GM18502 (cell line): ENCODE results near the gene RFX2.
"Not testable (repeated sequence)": the region's sequence is repeated elsewhere in the genome, so short reads cannot be mapped to it uniquely, and the experiment has no call there.

ENCODE experiments used
- ATAC-seq: cut with Tn5 transposase; IDR thresholded peaks from one replicate; pipeline ENCODE4 v1.9.1; 2021; ENCODE audit warnings: mild to moderate bottlenecking; ENCODE audit not compliant: unreplicated experiment, poor library complexity

Gene RFX2

DNA sequence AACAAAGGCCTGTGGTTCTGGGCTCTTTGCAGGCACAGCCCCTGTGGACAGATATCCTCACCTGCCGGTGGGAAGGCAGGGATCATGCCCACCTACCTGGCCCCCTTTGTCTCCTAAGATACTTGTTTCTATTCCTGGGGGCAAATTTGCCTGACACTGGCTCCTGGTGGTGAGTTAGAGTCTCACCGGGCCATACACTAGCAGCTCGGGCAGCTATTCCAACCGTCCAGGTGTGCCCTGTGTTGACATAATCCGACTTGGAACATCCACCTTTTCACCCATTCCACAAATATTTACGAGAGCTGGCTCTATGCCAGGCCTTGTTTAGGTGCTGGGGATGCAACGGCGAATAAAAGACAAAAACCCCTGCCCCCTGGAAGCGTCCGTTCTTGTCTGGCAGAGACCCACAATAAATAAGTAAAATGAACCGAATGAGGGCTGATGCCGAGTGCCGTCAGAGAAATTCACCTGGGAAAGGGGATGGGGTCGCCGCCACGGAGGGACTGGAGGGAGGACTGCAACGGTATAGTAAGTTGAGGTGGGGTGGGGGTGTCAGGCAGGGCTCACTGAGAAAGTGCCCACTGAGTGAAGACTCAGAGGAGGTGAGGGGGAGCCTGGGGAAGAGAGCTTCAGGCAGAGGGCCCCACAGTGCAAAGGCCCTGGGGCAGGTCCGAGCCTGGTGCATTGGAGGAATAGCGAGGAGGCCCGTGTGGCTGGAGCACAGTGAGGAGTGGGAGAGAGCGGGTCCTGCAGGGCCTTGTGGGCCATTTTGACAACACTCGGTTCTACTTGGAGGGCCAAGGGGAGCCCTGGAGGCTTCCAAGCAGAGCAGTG lies 89.1 kb downstream of the RFX2 start:
- no peak for ATAC-seq

GRCh38 chr19:6020166-6020882 lies 90.0 kb downstream of the RFX2 start:
- no peak for ATAC-seq

GRCh38 chr19:6018786-6019185 lies 91.5 kb downstream of the RFX2 start:
- no peak for ATAC-seq

DNA sequence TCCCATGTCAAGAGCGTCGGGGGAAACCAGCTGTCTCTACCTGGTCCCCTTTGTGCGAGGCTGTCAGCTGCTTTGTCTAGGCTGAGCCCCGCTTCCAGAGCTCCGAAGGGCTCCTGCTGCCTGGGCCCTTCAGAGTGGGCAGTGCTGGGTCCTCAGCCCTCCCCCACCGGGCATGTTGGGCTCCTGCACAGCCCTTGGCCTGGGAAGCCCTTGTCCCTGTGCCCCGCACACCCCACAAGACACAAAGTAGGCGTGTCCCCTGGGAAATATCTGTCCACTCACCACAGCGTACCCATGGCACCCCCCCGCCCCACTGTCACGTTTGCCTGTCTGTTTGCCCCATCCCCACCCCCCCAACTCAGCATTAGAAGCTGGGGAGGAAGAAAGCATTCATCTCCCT lies 92.7 kb downstream of the RFX2 start:
- no peak for ATAC-seq

DNA sequence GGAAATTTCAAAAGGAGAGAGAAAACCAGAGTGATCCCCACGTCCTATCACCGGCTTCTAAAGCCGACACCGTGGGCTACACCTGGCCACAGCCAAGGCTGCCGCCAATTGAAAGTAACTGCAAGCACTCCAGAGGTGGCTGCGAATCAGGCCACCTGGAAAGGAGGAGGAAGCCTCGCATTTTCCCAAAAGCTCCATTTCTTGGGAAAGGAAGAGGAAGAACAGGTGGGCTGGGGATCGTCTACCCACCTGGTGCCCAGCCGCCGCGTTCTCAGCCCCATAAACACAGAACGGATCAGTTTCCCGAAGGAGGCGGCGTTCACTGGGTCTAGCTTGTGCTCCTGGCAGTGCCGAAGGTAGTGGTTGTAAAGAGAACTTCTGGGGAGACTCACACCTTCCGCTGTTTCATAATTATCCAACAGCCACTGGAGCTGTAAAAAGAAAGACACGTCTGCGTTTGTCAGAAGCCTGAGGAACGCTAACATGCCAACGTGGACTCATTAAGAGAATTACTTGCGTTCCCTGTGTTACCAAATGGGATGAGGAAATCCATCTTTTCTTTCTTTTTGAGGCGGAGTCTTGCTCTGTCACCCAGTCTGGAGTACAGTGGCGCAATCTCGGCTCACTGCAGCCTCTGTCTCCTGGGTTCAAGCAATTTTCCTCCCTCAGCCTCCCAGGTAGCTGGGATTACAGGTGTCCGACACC lies 94.3 kb downstream of the RFX2 start:
- no peak for ATAC-seq

DNA sequence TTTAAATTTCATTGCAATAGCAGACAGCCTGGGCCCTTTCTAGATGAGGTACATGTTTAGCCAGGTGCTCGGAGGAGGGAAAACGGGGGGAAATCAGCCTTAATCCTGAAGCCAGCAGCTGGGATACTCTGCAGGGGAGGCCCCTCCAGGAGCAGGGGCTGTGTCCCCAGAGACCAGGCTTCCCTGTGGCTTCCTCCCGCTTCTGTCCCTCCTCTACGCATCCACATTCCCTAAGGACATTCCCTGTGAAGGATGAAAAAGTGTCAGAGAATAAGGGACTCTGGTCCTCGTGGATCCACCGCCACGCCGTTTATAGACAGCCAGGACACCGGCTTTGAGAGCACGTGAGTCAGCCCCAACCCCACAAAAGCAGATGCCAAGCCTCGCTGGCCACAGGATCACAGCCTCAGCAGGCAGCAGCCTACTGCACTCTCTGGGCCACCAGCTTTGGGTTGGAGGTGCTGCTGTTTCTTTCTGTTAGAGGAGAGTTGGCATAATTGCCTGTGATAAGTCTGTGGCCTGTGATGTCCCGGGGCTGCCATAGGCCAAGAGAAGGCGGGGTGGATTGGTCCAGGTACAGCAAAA lies 95.7 kb downstream of the RFX2 start:
- no peak for ATAC-seq

DNA sequence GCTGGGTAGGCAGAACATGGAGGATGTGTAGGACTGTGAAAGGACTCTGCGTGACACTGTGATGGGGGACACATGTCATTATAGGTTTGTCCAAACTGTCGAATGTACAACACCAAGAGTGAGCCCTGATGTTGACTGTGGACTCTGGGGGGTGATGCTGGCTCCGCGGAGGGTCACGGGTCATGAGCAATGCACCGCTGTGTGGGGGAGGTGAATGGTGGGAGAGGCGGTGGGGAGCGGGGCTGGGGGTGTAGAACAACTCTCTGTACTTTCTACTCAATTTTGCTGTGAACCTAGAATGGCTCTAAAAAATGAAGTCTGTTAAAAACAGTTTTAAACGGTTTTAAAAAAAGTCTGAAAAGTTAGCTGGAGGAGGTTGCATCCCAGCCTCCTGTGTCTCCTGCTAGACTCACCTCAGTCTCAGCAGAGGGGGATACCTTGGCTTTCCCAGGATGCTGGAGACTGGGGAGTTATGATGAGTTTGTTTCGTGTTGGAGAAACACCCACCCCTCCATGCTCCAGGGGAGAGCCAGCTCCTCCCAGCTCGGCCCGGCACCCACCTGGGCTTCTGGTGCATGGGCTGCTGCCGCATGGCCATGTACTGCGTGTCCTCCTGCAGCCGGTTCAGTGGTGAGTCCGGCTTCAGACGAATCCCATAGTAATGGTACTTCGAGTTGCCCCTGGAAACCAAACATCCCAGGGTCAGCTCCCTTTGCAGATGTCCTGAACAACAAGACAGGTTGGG lies 97.7 kb downstream of the RFX2 start:
- ATAC-seq, result no peak

- ATAC-seq, result no peak
Observed at GRCh38 chr19:6011794-6012193, 98.5 kb downstream of the RFX2 start.

DNA sequence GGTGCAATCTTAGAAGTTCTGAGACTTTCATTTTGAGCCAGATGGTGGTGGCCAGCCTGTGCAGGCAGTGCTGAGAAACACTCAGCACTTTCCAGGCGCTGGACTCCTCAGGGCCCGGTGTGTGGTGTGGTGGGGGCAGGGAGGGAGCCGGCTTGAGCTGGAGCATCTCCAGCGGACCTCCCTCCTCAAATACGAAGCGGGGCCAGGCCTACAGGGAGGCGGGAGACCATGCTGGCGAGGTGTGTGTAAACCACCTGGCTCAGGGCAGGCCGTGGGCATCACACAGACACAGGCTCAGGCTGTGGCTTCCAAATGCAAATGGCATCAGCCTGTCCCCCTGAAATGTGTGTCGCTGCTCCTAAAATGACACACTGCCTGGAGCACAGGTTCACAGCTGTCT lies 99.1 kb downstream of the RFX2 start:
- no peak for ATAC-seq

- no peak for ATAC-seq
Observed at GRCh38 chr19:6010107-6010506, 100.2 kb downstream of the RFX2 start.

- no peak for ATAC-seq
Observed at GRCh38 chr19:6007866-6008265, 102.4 kb downstream of the RFX2 start.

- ATAC-seq, result no peak
Observed at GRCh38 chr19:6006896-6007295, 103.4 kb downstream of the RFX2 start.

GRCh38 chr19:6006070-6006446 lies 104.2 kb downstream of the RFX2 start:
- ATAC-seq, result not testable (repeated sequence)

DNA sequence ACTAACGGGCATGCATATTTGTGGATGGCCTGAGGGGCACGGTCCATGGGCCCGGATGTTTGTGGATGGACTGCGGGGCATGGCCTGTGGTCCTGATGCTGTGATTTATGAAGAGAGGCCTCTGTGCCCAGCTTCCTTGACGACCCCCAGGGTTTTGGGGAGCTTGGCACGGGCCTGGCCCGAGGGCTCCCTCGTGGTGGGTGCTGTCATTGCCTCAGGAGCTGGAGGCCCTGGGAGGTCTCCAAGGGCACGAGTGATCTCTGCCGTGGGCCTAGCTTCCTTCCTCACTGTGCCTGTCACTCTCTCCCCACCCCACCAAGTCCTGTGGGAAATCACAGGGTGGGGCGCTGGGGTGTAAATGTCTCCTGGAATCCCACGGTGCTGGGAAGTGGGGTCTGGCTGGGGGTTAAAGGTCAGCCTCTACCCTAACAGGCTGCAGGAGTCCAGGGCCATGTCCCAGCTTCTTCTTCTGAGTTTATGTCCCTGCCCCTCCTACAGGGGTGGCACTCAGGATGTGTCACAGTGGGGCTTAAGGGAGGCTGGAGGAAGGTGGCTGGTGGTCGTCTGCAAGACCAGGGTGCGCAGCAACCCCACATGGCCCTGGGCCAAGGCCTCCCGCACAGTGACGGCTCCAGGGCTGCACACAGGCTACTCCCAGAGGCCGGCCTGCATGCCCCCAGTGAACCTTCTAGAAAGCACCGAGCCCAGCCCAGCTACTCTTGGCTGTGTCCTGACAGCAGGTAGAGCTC lies 104.8 kb downstream of the RFX2 start:
- no peak for ATAC-seq

DNA sequence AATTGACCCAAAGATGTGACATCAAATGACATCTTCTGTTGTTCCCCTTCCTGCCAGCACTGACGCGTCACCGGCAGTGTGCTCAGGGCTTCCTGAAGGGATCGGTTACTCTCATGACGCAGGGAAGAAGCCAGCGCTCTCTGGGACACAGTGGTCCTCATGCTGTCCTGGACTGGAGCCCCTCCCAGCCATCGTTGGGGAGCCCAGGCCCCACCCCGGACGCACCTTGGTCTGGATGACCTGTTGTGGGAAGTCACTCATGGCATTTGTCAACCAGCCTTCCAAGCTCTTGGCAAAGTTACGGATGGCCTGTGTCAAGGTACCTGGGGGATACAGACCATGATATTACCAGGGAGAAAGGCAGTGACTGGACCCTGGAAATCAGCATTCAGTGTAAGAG lies 106.3 kb downstream of the RFX2 start:
- ATAC-seq, result no peak

DNA sequence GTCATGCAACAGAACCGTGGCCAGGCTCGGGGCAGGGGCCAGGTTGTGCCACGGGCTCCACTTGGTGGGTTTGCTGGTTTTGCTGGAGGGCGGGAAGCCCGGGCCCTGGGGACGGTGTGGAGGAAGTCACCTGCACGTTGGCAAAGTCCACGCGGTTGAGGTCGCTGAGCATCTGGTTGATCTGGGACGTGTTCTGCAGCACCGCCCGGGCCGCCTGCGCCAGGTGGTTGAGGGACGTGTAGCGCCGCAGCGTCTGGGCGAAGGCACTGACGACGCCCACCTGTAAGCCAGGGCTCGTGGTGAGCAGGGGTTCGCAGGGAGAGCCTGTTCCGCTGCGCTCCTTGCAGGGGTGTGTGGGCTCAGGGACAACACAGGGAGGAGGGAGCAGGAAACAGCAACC lies 107.7 kb downstream of the RFX2 start:
- no peak for ATAC-seq

GRCh38 chr19:6000228-6000847 lies 110.0 kb downstream of the RFX2 start:
- ATAC-seq, result no peak

DNA sequence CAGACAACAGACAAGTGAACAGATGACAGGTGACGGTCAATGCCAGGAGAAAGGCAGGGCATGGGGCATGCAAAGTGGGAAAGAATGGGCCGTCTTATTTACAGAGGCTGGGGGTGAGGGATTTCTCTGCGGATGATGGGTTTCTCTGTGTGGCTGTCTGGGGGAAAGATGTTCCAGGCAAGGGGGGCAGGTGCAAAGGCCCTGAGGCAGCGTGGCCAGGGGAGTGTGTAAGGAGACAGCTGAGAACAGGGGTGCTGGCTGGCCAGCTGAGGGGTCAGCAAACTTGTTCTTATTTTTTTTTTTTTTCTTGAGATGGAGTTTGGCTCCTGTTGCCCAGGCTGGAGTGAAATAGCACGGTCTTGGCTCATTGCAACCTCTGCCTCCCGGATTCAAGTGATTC lies 110.6 kb downstream of the RFX2 start:
- no peak for ATAC-seq

DNA sequence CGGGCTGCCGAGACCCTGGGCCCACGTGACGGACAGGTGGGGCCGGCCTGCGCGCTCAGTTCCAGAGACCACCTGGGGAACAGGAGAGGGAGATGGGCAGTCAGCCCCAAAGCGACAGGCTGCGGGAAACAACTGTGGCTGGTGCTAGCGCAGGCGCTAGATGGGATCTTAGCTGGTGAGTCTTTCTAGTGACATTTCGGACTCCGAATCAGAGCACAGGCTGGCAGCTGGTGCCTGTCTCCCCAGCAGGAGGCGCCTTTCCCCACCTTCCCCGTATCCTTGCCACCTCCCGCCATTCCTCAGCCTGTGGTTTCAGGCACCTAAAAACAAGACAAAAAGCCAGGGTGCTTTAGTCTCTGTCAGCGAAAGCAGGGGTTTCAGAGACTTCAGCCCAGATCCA lies 112.9 kb downstream of the RFX2 start:
- no peak for ATAC-seq
